Body of pancreas (tissue), 4 donors: ENCODE data around the gene CARD6. TPM values are rescaled to one million over a fixed set of nuclear protein-coding genes. Genes with fewer than 3 reads are reported as not detected.

Experiments
- ATAC-seq: fragments of 150-250 bp; one replicate; pipeline ENCODE4 v1.9.1; 2016
- DNase-seq, 4 donors: peaks; one replicate each; pipeline ENCODE4 v3.0.0-alpha.2; 2019
- H3K27ac ChIP-seq, 4 donors: fragments of 200-600 bp; sonication (generic); 1 replicate in 3 of 4; 2 replicates in 1 of 4; pipeline versions ENCODE4 v1.5.1 to v1.6.1; 2016 to 2019; ENCODE audit warnings: mild to moderate bottlenecking in 1 of 4, mixed read lengths in 1 of 4, moderate library complexity in 1 of 4
- H3K27me3 ChIP-seq, 2 donors: fragments of 200-600 bp; sonication (generic); one replicate each; pipeline ENCODE4 v1.6.0; 2016; ENCODE audit warnings: mild to moderate bottlenecking in 1 of 2
- H3K36me3 ChIP-seq, 2 donors: fragments of 200-600 bp; sonication (generic); replicated peaks in 1 of 2; 2 replicates each; pipeline ENCODE4 v1.5.1; 2016; ENCODE audit warnings: low read depth in 2 of 2; ENCODE audit not compliant: insufficient read depth in 1 of 2
- H3K4me1 ChIP-seq: fragments of 200-600 bp; sonication (generic); one replicate; pipeline ENCODE4 v1.6.0; 2016
- H3K4me3 ChIP-seq, 2 donors: fragments of 200-600 bp; sonication (generic); 1 replicate in 1 of 2; 2 replicates in 1 of 2; pipeline ENCODE4 v1.5.1; 2016 to 2019
- H3K9me3 ChIP-seq, 3 donors: fragments of 200-600 bp; sonication (generic); 1 replicate in 2 of 3; 2 replicates in 1 of 3; pipeline ENCODE4 v1.5.1; 2016
- POLR2A ChIP-seq, 3 donors: fragments of 450-650 bp; IDR thresholded peaks; one replicate each; pipeline ENCODE4 v1.6.1; 2016; ENCODE audit warnings: antibody characterized with exemption in 3 of 3, mild to moderate bottlenecking in 2 of 3
- WGBS, 2 donors: methylation state at CpG; one replicate each; pipeline ENCODE4 v1.1.5; 2017; 5-methylcytosine and 5-hydroxymethylcytosine counted together
- intact Hi-C: fragments of 100-400 bp; cut with DNase I; formaldehyde crosslinking; loops from one replicate; pipeline ENCODE4 v1.15.1; 2023
- total RNA-seq, 2 donors: library from RNA; depleted of rRNA; stranded (reverse); fragments of >200 nt; gene quantifications; one replicate each; pipeline ENCODE4 v1.1.0, GENCODE V29; 2016
- TF ChIP-seq, protein P1 (sequence below), 7 experiments: fragments of 450-650 bp in 4 of 7; fragments of 200-600 bp in 3 of 7; sonication (generic) in 3 of 7; IDR thresholded peaks; one replicate each; pipeline ENCODE4 v1.5.1; 2016 to 2019; ENCODE audit warnings: antibody characterized with exemption in 7 of 7

CARD6 gene
- total RNA-seq, 2 donors from 2014 or later = 5.4 to 5.6 TPM

DNA sequence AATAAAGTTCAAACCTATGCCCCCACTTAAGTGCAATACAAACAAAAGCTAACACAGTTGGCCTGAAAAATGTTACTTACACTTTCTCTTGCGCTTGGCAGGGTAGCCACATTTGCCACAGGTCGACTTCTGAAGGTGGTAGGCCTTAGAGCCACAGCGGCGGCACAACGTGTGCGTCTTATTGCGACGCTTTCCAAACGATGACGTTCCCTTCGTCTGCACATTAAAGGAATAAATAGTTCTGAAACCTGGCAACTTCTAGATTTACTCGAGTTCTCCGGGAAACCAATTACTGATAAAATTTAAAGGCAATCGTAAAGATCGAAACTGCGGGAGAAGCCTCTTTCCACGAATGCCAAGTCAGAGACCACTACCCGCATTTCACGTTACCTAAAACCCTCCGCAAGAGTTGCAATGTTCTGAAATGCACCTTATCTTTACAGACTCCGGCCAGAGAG lies 6.7 kb upstream of the CARD6 start:
- peaks cover 31% of the 10 kb centered on the region for H3K4me1 ChIP-seq
- peak overlapping the region; percentile 51 to 56 for H3K4me3 ChIP-seq
- H3K36me3 ChIP-seq = peaks cover 0 to 20% of the 10 kb centered on the region in 2 donors
- TF ChIP-seq, protein P1, sequence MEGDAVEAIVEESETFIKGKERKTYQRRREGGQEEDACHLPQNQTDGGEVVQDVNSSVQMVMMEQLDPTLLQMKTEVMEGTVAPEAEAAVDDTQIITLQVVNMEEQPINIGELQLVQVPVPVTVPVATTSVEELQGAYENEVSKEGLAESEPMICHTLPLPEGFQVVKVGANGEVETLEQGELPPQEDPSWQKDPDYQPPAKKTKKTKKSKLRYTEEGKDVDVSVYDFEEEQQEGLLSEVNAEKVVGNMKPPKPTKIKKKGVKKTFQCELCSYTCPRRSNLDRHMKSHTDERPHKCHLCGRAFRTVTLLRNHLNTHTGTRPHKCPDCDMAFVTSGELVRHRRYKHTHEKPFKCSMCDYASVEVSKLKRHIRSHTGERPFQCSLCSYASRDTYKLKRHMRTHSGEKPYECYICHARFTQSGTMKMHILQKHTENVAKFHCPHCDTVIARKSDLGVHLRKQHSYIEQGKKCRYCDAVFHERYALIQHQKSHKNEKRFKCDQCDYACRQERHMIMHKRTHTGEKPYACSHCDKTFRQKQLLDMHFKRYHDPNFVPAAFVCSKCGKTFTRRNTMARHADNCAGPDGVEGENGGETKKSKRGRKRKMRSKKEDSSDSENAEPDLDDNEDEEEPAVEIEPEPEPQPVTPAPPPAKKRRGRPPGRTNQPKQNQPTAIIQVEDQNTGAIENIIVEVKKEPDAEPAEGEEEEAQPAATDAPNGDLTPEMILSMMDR (IDR thresholded peaks at IDR 0.05) = no peak
- ATAC-seq (no peak), DNase-seq (peak in 3 of 4 donors; percentile 26 to 32 (median 31))
- intact Hi-C loops = no loop called here
- peak overlapping the region; percentile 89 to 93 (median 90) for H3K27ac ChIP-seq
- WGBS, 2 donors = 0 to 1% methylated on average over 15 to 21 of the region's 21 CpGs
- no peaks in the 10 kb centered on the region for H3K9me3 ChIP-seq
- H3K27me3 ChIP-seq = no peaks in the 10 kb centered on the region

DNA sequence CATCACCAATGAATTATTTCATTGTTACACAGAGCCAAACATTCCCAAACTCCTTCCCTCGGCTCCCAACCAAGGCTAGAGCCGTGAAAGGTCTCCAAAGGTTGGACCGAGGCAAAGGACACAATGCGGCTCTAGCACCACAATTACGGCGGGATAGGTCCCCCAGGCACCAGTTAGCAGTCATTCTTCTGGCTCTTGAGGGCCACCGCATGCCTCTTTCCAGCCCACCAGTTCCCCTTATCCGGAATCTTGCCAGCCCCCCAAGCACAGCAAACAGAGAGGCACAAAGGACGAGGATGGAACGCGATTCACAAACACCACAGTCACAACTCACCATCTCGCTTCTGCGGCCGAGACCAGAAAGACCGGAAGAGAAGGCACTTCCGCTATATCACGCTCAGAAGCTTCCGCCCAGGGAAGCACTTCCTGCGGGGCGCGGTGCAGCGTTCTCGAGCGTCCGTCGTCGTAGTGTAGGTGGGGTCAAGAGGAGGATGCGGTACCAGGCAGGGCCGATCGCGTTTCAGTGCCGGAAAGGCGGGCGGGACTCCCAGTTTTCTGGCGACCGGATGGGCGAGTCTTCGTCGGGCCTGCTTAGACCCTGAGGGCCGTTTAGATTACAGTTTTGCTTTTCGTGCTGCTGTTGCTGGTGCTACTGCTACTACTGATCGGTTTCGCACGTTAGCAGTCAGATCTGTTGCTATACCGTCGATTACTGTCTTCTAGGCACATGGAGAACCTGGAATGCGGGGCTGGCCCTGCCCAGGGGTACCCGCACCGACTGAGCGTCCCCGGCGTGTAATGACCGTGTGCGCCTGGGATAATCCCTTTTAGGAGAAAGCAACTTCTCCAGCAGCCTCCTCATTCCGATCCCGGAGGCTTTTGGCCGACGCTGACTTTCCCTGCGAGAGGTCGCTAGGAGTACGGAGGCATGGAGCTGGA lies 6.0 kb upstream of the CARD6 start, which contains the start of gene RPL37:
Gene RPL37, minus strand, starts transcription at position 374 of the 939 bp plus-strand sequence. Its CDS starts 37 bp downstream, at position 337.
- Histone ChIP-seq H3K27ac (peak within 1 kb of the TSS; percentile 89 to 93 (median 90)), H3K36me3 (peaks cover 0 to 16% of the 10 kb centered on the region in 2 donors), H3K4me1 (peaks cover 31% of the 10 kb centered on the region), H3K4me3 (peak within 1 kb of the TSS; percentile 51 to 56), H3K27me3 (no peaks in the 10 kb centered on the region), H3K9me3 (no peaks in the 10 kb centered on the region)
- ATAC-seq (peak; percentile 99), DNase-seq (peak; percentile 96 to 97 (median 96))
- WGBS, 2 donors = 2 to 7% methylated on average over 30 to 61 of the region's 61 CpGs
- intact Hi-C loops = no loop called here
- TF ChIP-seq, protein P1 (IDR thresholded peaks at IDR 0.05) = peak in 1 of 7 experiments; percentile 18
- peak; percentile 64 to 94 (median 94) for TF ChIP-seq POLR2A (IDR thresholded peaks at IDR 0.05)

- ATAC-seq = no peak
- intact Hi-C loops = no loop called here
These were observed 3.1 kb upstream of the CARD6 start for GRCh38 chr5:40838086-40838485.

DNA sequence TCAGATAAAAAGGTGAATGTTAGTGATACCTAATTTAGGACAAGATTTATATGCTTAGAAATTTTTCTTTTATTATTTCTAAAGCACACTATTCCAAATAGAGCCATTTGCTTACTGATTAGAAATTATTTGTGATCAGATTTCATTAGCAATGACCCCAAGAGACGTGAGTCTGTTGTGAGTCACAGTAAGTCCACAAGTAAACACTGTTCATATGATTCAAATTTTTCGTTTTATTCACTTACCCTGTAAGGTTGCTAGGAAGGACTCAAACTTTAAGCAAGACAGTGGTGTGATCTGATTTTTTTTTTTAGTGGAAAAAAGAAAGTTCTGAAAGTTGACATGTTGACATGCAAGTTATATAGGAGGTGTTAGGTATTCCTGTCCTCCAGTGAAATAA lies 1.2 kb downstream of the CARD6 start:
- ATAC-seq = no peak
- WGBS, 2 donors = 31 to 37% methylated on average over 2 of the region's 2 CpGs
- H3K36me3 ChIP-seq = no peaks in the 10 kb centered on the region
- peak overlapping the region in 1 of 2 donors; percentile 9 for H3K4me3 ChIP-seq
- no peaks in the 10 kb centered on the region for H3K9me3 ChIP-seq
- H3K27me3 ChIP-seq = no peaks in the 10 kb centered on the region
- no peak for DNase-seq
- peak overlapping the region in 1 of 4 donors; percentile 85 for H3K27ac ChIP-seq
- TF ChIP-seq, protein P1 (IDR thresholded peaks at IDR 0.05) = no peak
- TF ChIP-seq POLR2A (IDR thresholded peaks at IDR 0.05) = no peak
- intact Hi-C loops = no loop called here
- H3K4me1 ChIP-seq = peaks cover 16% of the 10 kb centered on the region

More at GRCh38 chr5:40838086-40838485, 3.1 kb upstream of the CARD6 start:
- 81 to 83% methylated on average over 6 of the region's 6 CpGs for WGBS, 2 donors
- H3K4me1 ChIP-seq = peaks cover 34% of the 10 kb centered on the region
- H3K4me3 ChIP-seq = no peak overlapping the region
- H3K27me3 ChIP-seq = no peaks in the 10 kb centered on the region
- H3K9me3 ChIP-seq = no peaks in the 10 kb centered on the region
- no peaks in the 10 kb centered on the region for H3K36me3 ChIP-seq
- DNase-seq = no peak
- TF ChIP-seq, protein P1 (IDR thresholded peaks at IDR 0.05) = no peak
- H3K27ac ChIP-seq = no peak overlapping the region
